Breast epithelium (tissue), 3 donors: Measurements from ENCODE around the gene TBC1D9B.

Source experiments
- POLR2A ChIP-seq: fragments of 450-650 bp; IDR thresholded peaks from one replicate; pipeline ENCODE4 v1.6.1; 2016; ENCODE audit warnings: antibody characterized with exemption, mild to moderate bottlenecking, moderate library complexity
- POLR2AphosphoS5 ChIP-seq, 3 donors: sonication (generic); formaldehyde crosslinking; IDR thresholded peaks; one replicate each; pipeline ENCODE4 v1.6.1; 2017; ENCODE audit warnings: antibody characterized with exemption in 3 of 3
- TF ChIP-seq, protein P1 (sequence below), 3 donors: fragments of 450-650 bp; IDR thresholded peaks; one replicate each; pipeline ENCODE4 v1.5.1; 2016 to 2017; ENCODE audit warnings: antibody characterized with exemption in 3 of 3, mild to moderate bottlenecking in 3 of 3, moderate library complexity in 3 of 3

DNA sequence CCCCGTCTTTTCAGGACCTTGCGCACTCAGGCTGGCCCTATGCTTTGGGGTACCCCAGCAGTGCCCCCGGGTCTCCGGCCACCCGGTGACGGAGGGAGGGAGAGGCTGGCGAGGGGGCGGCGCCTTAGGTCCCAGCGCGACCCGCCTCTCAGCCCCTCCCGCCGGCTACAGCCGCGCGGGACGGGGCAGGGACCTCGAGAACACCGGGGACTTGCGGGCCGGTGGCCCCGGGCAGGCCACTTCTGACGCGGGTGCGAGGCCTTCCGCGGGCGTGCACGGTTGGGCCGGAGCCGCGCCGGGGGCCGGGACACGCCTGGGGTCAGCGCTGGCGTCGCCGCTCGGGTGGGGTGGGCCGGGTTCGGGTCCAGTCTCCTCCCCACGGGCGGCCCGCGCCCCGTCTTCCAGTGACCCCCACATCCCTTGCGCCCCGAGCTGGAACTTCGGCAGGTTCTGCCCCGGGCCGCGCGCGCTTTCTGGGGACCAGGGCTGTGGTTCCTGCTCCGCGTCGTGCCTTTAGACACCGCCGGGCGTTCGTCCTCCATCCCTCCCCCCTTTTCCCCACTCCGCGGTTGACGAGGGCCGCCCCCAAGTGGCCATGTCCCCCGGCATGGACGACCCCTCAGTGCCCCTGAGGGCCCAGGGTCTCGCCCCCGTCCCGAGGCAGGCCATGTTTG, 90.8 kb downstream of the TBC1D9B start:
- TF ChIP-seq POLR2AphosphoS5 (IDR thresholded peaks at IDR 0.05) (no peak), POLR2A (no peak)
- TF ChIP-seq, protein P1, sequence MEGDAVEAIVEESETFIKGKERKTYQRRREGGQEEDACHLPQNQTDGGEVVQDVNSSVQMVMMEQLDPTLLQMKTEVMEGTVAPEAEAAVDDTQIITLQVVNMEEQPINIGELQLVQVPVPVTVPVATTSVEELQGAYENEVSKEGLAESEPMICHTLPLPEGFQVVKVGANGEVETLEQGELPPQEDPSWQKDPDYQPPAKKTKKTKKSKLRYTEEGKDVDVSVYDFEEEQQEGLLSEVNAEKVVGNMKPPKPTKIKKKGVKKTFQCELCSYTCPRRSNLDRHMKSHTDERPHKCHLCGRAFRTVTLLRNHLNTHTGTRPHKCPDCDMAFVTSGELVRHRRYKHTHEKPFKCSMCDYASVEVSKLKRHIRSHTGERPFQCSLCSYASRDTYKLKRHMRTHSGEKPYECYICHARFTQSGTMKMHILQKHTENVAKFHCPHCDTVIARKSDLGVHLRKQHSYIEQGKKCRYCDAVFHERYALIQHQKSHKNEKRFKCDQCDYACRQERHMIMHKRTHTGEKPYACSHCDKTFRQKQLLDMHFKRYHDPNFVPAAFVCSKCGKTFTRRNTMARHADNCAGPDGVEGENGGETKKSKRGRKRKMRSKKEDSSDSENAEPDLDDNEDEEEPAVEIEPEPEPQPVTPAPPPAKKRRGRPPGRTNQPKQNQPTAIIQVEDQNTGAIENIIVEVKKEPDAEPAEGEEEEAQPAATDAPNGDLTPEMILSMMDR (IDR thresholded peaks at IDR 0.05), result no peak
